Testis (tissue), 3 donors: Measurements from ENCODE around the gene FHOD3. TPM values are rescaled to one million over a fixed set of nuclear protein-coding genes. Genes with fewer than 3 reads are reported as not detected.

Source experiments
- DNase-seq: peaks from one replicate; pipeline ENCODE4 v3.0.0-alpha.2; 2019
- H3K27ac ChIP-seq, 2 donors: fragments of 200-600 bp; sonication (generic); one replicate each; pipeline ENCODE4 v1.5.1; 2019
- H3K27me3 ChIP-seq: fragments of 200-600 bp; sonication (generic); one replicate; pipeline ENCODE4 v1.5.1; 2019
- H3K36me3 ChIP-seq: fragments of 200-600 bp; sonication (generic); one replicate; pipeline ENCODE4 v1.5.1; 2017; ENCODE audit warnings: low read depth; ENCODE audit errors: missing control alignments
- H3K4me1 ChIP-seq: fragments of 200-600 bp; sonication (generic); one replicate; pipeline ENCODE4 v1.5.1; 2019
- H3K4me3 ChIP-seq, 2 donors: fragments of 200-600 bp; sonication (generic); one replicate each; pipeline ENCODE4 v1.5.1; 2017 to 2019
- H3K9me3 ChIP-seq: fragments of 200-600 bp; sonication (generic); one replicate; pipeline ENCODE4 v1.5.1; 2017
- POLR2A ChIP-seq: fragments of 450-650 bp; IDR thresholded peaks from one replicate; pipeline ENCODE4 v1.6.1; 2017; ENCODE audit warnings: antibody characterized with exemption, mild to moderate bottlenecking, moderate library complexity
- WGBS, 2 donors: methylation state at CpG; one replicate each; pipeline ENCODE4 v1.1.5; 2018; 5-methylcytosine and 5-hydroxymethylcytosine counted together
- intact Hi-C: fragments of 100-400 bp; cut with DNase I; formaldehyde crosslinking; loops from one replicate; pipeline ENCODE4 v1.15.1; 2023; ENCODE audit warnings: low total_unique reads
- polyA plus RNA-seq: library from polyadenylated mRNA; stranded (reverse); fragments of 350-450 nt; fragmentation: Illumina TruSeq; extraction: RNeasy Lipid Tissue Mini Kit (QIAGEN cat#74804); gene quantifications from one replicate; pipeline ENCODE4 v1.2.3, GENCODE V29; 2014; ENCODE audit warnings: low read depth, low replicate concordance; ENCODE audit not compliant: insufficient read depth
- total RNA-seq, 2 donors: library from RNA; depleted of rRNA; stranded (reverse); fragments of >200 nt; gene quantifications; one replicate each; pipeline ENCODE4 v1.2.3, GENCODE V29; 2016
- TF ChIP-seq, protein P1 (sequence below), 3 experiments: fragments of 450-650 bp in 2 of 3; fragments of 200-600 bp in 1 of 3; sonication (generic) in 1 of 3; IDR thresholded peaks; one replicate each; pipeline ENCODE4 v1.5.1; 2016 to 2019; ENCODE audit warnings: antibody characterized with exemption in 3 of 3, mild to moderate bottlenecking in 2 of 3, moderate library complexity in 1 of 3

The FHOD3 gene
- total and polyA plus RNA-seq, 3 donors from 2014 or later: 6.5 to 46.8 (median 37.3) TPM

DNA sequence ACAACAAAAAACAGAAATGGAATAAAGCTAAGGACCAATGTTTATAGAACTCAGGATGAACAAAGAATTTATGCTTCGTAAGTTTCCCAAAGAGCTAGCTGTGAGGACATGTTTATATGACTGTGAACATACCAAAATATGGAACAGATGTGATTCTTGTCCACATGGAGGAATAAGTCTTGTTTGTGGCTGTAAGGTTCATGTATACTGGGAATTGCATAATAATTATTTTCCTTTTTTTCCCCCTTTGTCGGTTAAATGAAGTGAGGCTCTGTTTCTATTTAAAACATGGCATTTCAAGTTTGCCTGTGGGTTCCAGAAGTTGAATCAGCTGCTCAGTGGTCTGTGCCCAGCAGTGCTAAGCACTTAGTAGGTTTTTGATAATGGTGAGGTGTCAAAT lies 108.1 kb downstream of the FHOD3 start:
- no peaks in the 10 kb centered on the region for H3K4me1 ChIP-seq
- no peaks in the 10 kb centered on the region for H3K27me3 ChIP-seq
- no peak for TF ChIP-seq POLR2A
- TF ChIP-seq, protein P1, sequence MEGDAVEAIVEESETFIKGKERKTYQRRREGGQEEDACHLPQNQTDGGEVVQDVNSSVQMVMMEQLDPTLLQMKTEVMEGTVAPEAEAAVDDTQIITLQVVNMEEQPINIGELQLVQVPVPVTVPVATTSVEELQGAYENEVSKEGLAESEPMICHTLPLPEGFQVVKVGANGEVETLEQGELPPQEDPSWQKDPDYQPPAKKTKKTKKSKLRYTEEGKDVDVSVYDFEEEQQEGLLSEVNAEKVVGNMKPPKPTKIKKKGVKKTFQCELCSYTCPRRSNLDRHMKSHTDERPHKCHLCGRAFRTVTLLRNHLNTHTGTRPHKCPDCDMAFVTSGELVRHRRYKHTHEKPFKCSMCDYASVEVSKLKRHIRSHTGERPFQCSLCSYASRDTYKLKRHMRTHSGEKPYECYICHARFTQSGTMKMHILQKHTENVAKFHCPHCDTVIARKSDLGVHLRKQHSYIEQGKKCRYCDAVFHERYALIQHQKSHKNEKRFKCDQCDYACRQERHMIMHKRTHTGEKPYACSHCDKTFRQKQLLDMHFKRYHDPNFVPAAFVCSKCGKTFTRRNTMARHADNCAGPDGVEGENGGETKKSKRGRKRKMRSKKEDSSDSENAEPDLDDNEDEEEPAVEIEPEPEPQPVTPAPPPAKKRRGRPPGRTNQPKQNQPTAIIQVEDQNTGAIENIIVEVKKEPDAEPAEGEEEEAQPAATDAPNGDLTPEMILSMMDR (IDR thresholded peaks at IDR 0.05): no peak
- WGBS, 2 donors: 88 to 96% methylated on average over 2 of the region's 2 CpGs
- H3K4me3 ChIP-seq: no peak overlapping the region
- H3K36me3 ChIP-seq: no peaks in the 10 kb centered on the region
- DNase-seq: no peak
- H3K27ac ChIP-seq: no peak overlapping the region
- H3K9me3 ChIP-seq: no peaks in the 10 kb centered on the region
- intact Hi-C loops: no loop called here

DNA sequence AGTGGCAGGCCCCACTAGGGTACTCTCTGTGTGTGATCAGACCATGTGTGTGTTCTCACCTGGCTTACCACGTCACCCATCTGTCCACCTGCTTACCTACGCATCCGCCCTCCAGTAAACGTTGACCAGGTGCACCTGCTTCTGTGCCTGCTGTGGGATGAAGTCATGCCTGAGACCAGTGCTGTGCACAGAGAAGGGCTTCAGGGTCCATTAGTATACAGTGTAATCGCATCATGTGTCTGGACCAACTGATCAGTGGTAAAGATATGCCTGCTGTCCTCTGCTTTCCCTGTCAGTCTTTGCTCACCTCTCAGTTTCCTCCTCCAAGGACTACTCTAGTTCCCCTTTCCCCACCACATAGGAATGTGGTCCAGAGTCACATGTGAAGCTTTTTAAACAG lies 109.3 kb downstream of the FHOD3 start:
- no peak for DNase-seq
- Histone ChIP-seq H3K36me3 (no peaks in the 10 kb centered on the region), H3K4me1 (no peaks in the 10 kb centered on the region), H3K4me3 (no peak overlapping the region), H3K27ac (no peak overlapping the region), H3K27me3 (no peaks in the 10 kb centered on the region), H3K9me3 (no peaks in the 10 kb centered on the region)
- WGBS, 2 donors: 82 to 83% methylated on average over 5 of the region's 5 CpGs
- TF ChIP-seq, protein P1 (IDR thresholded peaks at IDR 0.05): no peak
- no peak for TF ChIP-seq POLR2A
- intact Hi-C loops: no loop called here

DNA sequence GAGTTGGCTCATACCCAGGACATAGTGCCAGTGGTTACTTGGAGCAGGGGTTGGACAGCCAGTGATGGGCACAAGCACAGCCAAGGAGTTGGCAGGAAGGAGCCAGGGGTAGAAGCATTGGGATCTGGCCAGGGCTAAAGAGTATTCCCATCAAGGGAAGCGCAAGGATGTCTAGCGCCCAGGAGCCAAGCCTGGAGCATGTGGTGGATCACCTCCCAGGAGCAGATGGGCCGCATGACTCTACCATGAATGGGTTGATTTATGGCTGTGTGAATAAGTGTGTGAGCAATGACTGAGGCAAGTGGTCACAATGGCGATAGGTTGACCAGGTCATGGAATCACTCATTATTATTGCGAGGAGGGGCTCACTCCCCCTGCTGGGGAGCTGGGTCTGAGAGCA lies 111.1 kb downstream of the FHOD3 start:
- H3K4me3 ChIP-seq: no peak overlapping the region
- no peaks in the 10 kb centered on the region for H3K36me3 ChIP-seq
- no peaks in the 10 kb centered on the region for H3K9me3 ChIP-seq
- TF ChIP-seq, protein P1 (IDR thresholded peaks at IDR 0.05): no peak
- no peak for TF ChIP-seq POLR2A
- H3K27me3 ChIP-seq: no peaks in the 10 kb centered on the region
- intact Hi-C loops: no loop called here
- H3K4me1 ChIP-seq: no peaks in the 10 kb centered on the region
- no peak for DNase-seq
- H3K27ac ChIP-seq: no peak overlapping the region
- WGBS, 2 donors: 93 to 97% methylated on average over 5 of the region's 5 CpGs

DNA sequence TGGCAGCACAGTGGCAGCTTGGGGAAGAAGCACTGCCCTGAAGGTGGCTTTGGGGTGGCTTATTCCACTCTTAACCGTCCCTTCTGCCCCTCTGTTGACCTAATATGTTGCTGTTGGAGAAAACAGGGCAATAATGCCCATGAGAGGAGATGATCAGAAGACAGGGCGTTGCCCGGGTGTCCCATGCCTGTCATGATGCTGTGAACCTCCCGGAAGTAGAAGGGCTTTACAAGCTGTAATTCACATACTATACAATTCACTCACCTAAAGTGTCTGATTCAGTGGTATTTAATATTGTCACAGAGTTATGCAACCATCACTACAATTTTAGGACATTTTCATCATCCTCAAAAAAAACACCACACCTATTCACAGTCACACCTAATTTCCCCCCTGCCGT lies 112.3 kb downstream of the FHOD3 start:
- Histone ChIP-seq H3K9me3 (no peaks in the 10 kb centered on the region), H3K27me3 (no peaks in the 10 kb centered on the region), H3K4me3 (no peak overlapping the region), H3K27ac (no peak overlapping the region), H3K36me3 (no peaks in the 10 kb centered on the region), H3K4me1 (no peaks in the 10 kb centered on the region)
- TF ChIP-seq, protein P1 (IDR thresholded peaks at IDR 0.05): no peak
- no peak for TF ChIP-seq POLR2A
- WGBS, 2 donors: 66 to 86% methylated on average over 5 of the region's 5 CpGs
- no peak for DNase-seq
- intact Hi-C loops: no loop called here

DNA sequence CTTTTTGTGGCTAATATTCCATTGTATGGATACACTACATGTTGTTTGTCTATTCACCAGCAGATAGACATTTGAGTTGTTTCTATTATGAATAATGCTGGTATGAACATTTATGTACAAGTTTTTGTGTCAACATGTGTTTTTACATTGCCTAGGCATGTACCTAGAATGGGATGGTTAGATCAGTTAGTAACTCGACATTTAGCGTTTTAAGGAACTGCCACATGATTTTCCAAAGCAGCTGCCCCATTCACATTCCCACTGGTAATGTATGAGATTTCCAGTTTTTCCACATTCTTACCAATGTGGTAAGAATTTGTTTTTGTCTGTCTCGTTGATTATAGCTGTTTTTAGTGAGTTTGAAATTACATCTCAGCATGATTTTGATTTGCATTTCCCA lies 112.8 kb downstream of the FHOD3 start:
- TF ChIP-seq POLR2A: no peak
- TF ChIP-seq, protein P1 (IDR thresholded peaks at IDR 0.05): no peak
- intact Hi-C loops: no loop called here
- WGBS, 2 donors: 89 to 99% methylated on average over 3 of the region's 3 CpGs

More for the DNA sequence above, 112.8 kb downstream of the FHOD3 start:
- Histone ChIP-seq H3K27ac (no peak overlapping the region), H3K4me1 (no peaks in the 10 kb centered on the region), H3K9me3 (no peaks in the 10 kb centered on the region), H3K4me3 (no peak overlapping the region), H3K36me3 (no peaks in the 10 kb centered on the region), H3K27me3 (no peaks in the 10 kb centered on the region)
- no peak for DNase-seq
